Epithelial cell of proximal tubule (primary cell): Measurements from ENCODE around the gene ANKFN1. TPM values are rescaled to one million over a fixed set of nuclear protein-coding genes. Genes with fewer than 3 reads are reported as not detected.

Experiments used
- DNase-seq: peaks from one replicate; pipeline ENCODE4 v3.0.0-alpha.2; 2011; ENCODE audit warnings: low read depth
- H3K4me3 ChIP-seq: 2 replicates; pipeline ENCODE4 v1.5.1; 2011; ENCODE audit warnings: low read depth, mild to moderate bottlenecking, low read length
- total RNA-seq: library from RNA; depleted of rRNA; stranded (reverse); fragments of >200 nt; gene quantifications from 2 replicates; pipeline ENCODE4 v1.2.3, GENCODE V29; 2015
- TF ChIP-seq, protein P1 (sequence below): conservative IDR thresholded peaks from 2 replicates; pipeline ENCODE4 v1.5.1; 2012; ENCODE audit warnings: low read depth, mild to moderate bottlenecking, low read length

The ANKFN1 gene
- total RNA-seq, 1 donor from 2014 or later = not detected

- no peak for DNase-seq
- TF ChIP-seq, protein P1, sequence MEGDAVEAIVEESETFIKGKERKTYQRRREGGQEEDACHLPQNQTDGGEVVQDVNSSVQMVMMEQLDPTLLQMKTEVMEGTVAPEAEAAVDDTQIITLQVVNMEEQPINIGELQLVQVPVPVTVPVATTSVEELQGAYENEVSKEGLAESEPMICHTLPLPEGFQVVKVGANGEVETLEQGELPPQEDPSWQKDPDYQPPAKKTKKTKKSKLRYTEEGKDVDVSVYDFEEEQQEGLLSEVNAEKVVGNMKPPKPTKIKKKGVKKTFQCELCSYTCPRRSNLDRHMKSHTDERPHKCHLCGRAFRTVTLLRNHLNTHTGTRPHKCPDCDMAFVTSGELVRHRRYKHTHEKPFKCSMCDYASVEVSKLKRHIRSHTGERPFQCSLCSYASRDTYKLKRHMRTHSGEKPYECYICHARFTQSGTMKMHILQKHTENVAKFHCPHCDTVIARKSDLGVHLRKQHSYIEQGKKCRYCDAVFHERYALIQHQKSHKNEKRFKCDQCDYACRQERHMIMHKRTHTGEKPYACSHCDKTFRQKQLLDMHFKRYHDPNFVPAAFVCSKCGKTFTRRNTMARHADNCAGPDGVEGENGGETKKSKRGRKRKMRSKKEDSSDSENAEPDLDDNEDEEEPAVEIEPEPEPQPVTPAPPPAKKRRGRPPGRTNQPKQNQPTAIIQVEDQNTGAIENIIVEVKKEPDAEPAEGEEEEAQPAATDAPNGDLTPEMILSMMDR = no peak
- no peak overlapping the region for H3K4me3 ChIP-seq
Observed at GRCh38 chr17:56350592-56350991, 197.3 kb downstream of the ANKFN1 start.

DNA sequence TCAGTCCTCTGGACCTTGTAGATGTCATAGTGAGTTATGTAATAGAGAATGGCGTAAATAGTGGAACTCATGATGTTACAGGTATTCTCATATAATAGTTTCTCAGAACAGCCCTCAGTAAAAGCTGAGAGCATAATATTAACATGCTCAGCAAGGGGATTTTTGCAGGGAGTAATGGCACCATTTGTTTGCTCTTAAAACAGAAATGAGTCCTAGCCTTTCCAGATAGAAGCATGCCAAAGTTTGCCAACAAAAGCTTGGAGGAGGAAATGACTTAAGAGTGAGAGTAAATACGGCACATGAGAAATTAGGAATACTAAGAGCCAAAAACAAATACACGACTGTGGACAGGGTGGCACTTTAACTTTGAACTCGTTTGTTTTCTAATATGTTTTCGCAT, 198.4 kb downstream of the ANKFN1 start:
- no peak for DNase-seq
- TF ChIP-seq, protein P1 = no peak
- H3K4me3 ChIP-seq = no peak overlapping the region

DNA sequence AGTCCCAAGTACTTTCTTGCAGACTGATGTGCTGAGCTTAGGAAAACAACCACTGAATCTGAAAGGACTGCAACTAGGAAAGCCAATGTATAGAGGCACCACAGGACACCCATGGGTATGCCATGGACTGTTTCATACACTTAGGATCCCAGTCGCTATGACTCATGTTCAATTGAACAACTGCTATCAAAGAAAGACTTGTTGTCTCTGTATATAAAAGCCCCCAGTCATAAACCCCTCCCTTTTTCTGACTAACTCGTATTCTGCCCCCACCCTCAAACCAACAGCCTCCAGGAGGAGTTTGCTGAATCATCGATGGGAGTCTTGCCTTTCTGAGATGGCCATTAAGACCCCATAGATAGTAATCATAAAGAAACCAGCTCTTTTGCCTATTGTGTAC, 205.4 kb downstream of the ANKFN1 start:
- TF ChIP-seq, protein P1 = no peak
- no peak for DNase-seq
- no peak overlapping the region for H3K4me3 ChIP-seq

DNA sequence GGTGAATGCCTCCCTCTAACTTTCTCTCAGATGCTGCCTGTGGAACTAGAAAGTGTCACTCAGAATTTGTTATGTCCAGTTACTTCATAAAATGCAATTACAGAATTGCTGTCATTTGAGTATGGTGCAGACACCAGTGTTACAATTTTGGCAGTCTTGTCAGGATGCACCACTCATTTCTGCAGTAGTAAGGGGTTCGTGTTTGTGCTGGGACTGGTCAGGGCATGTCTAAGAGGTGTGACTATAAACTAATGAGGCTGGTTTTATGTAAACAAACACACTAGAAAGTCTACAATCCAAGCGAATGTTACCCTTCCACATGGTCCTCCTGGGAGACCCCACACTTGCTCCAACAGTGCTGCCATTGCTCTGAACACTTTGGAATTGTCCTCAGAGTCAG, 206.2 kb downstream of the ANKFN1 start:
- TF ChIP-seq, protein P1 = no peak
- no peak overlapping the region for H3K4me3 ChIP-seq
- DNase-seq = no peak

- no peak overlapping the region for H3K4me3 ChIP-seq
- DNase-seq = no peak
- TF ChIP-seq, protein P1 = no peak
Observed at GRCh38 chr17:56367366-56367765, 214.1 kb downstream of the ANKFN1 start.

- TF ChIP-seq, protein P1 = no peak
- no peak for DNase-seq
- H3K4me3 ChIP-seq = no peak overlapping the region
Observed at GRCh38 chr17:56373981-56374833, 220.9 kb downstream of the ANKFN1 start.

DNA sequence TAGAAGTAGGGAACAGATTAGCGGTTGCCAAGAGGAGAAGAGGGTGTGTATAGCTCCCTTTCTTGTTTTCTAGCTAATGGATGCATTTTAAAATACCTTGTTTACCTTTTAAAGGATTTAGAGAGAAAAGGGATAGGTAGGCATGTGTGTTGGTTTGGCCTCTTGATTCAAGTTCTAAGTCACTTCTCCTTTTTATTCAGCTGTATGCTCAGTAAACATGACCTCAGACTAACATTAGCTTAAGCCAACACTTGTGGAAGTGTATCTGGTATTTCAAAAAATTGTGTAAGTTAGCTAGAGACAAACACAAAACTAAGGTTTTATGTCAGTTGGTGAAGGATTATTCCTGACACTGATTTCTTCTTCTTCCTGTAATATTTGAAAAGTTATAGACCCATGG, 236.1 kb downstream of the ANKFN1 start:
- no peak for DNase-seq
- no peak overlapping the region for H3K4me3 ChIP-seq
- TF ChIP-seq, protein P1 = no peak
